Hepatic stellate cell (primary cell): ENCODE results near the gene SRCIN1.
"Not testable (repeated sequence)": the region's sequence is repeated elsewhere in the genome, so short reads cannot be mapped to it uniquely, and the experiment has no call there.

Experiments
- DNase-seq: peaks from one replicate; pipeline ENCODE4 v3.0.0; 2011; ENCODE audit warnings: low spot score

SRCIN1 gene

GRCh38 chr17:38542286-38542685 lies 63.5 kb downstream of the SRCIN1 start:
- DNase-seq: no peak

- no peak for DNase-seq
Measured at GRCh38 chr17:38541281-38541680, 64.5 kb downstream of the SRCIN1 start.

GRCh38 chr17:38540514-38541045 lies 65.2 kb downstream of the SRCIN1 start:
- DNase-seq: no peak

GRCh38 chr17:38539386-38539785 lies 66.4 kb downstream of the SRCIN1 start:
- DNase-seq: no peak

GRCh38 chr17:38538906-38539305 lies 66.8 kb downstream of the SRCIN1 start:
- no peak for DNase-seq

GRCh38 chr17:38536661-38537060 lies 69.1 kb downstream of the SRCIN1 start:
- no peak for DNase-seq

- DNase-seq: no peak
Measured at GRCh38 chr17:38535886-38536285, 69.9 kb downstream of the SRCIN1 start.

- DNase-seq: no peak
Measured at GRCh38 chr17:38534498-38534885, 71.3 kb downstream of the SRCIN1 start.

GRCh38 chr17:38533866-38534497 lies 71.8 kb downstream of the SRCIN1 start:
- DNase-seq: no peak

- DNase-seq: no peak
Measured at GRCh38 chr17:38533241-38533640, 72.5 kb downstream of the SRCIN1 start.

- DNase-seq: no peak
Measured at GRCh38 chr17:38532451-38532850, 73.3 kb downstream of the SRCIN1 start.

GRCh38 chr17:38531761-38532160 lies 74.0 kb downstream of the SRCIN1 start:
- not testable (repeated sequence) for DNase-seq

GRCh38 chr17:38530856-38531255 lies 74.9 kb downstream of the SRCIN1 start:
- DNase-seq: not testable (repeated sequence)

GRCh38 chr17:38528141-38528540 lies 77.6 kb downstream of the SRCIN1 start:
- DNase-seq: not testable (repeated sequence)

- DNase-seq: not testable (repeated sequence)
Measured at GRCh38 chr17:38526526-38526925, 79.2 kb downstream of the SRCIN1 start.

- no peak for DNase-seq
Measured at GRCh38 chr17:38512473-38513058, 93.2 kb downstream of the SRCIN1 start.

- DNase-seq: peak; percentile 86
Measured at GRCh38 chr17:38511150-38512108, 94.3 kb downstream of the SRCIN1 start.

- peak; percentile 57 for DNase-seq
Measured at GRCh38 chr17:38510421-38511149, 95.2 kb downstream of the SRCIN1 start.

- peak; percentile 21 for DNase-seq
Measured at GRCh38 chr17:38509772-38510420, 95.9 kb downstream of the SRCIN1 start.

GRCh38 chr17:38508954-38509771 lies 96.6 kb downstream of the SRCIN1 start:
- DNase-seq: peak; percentile 96

GRCh38 chr17:38508570-38508950 lies 97.2 kb downstream of the SRCIN1 start:
- no peak for DNase-seq
